Glutamatergic neuron (in vitro differentiated cells): ENCODE results near the gene LCN10. TPM values are rescaled to one million over a fixed set of nuclear protein-coding genes. Genes with fewer than 3 reads are reported as not detected.
A peak's percentile ranks its signal among the peaks of the same experiment; 100 is the strongest.

ENCODE experiments used
- DNase-seq: peaks from one replicate; pipeline ENCODE4 v3.0.0; 2022
- H3K27ac Mint-ChIP-seq: one replicate; pipeline ENCODE4 v1.8.0; 2020; ENCODE audit warnings: mild to moderate bottlenecking, mixed read lengths, inconsistent platforms; ENCODE audit not compliant: unreplicated experiment
- H3K27me3 Mint-ChIP-seq: one replicate; pipeline ENCODE4 v1.8.0; 2020; ENCODE audit warnings: mild to moderate bottlenecking, moderate library complexity, mixed read lengths, inconsistent platforms; ENCODE audit not compliant: unreplicated experiment
- H3K36me3 Mint-ChIP-seq: one replicate; pipeline ENCODE4 v1.8.0; 2020; ENCODE audit warnings: mild to moderate bottlenecking, mixed read lengths, inconsistent platforms; ENCODE audit not compliant: unreplicated experiment
- H3K4me1 Mint-ChIP-seq: one replicate; pipeline ENCODE4 v1.8.0; 2020; ENCODE audit warnings: mild to moderate bottlenecking, low read depth, mixed read lengths, inconsistent platforms; ENCODE audit not compliant: unreplicated experiment
- H3K4me3 Mint-ChIP-seq: one replicate; pipeline ENCODE4 v1.8.0; 2020; ENCODE audit warnings: mild to moderate bottlenecking, mixed read lengths, inconsistent platforms; ENCODE audit not compliant: unreplicated experiment
- H3K9me3 Mint-ChIP-seq: one replicate; pipeline ENCODE4 v1.8.0; 2020; ENCODE audit warnings: mild to moderate bottlenecking, moderate library complexity, mixed read lengths, inconsistent platforms; ENCODE audit not compliant: unreplicated experiment
- CTCF ChIP-seq: fragments of 200-600 bp; sonication (generic); IDR thresholded peaks from one replicate; pipeline ENCODE4 v1.5.0; 2021; ENCODE audit not compliant: partially characterized antibody, unreplicated experiment
- total RNA-seq: library from RNA; stranded (reverse); fragmentation: NEBNext Ultra II Directional; extraction: Animal tissue kit (Norgen Biotek cat#: 25700); gene quantifications from one replicate; pipeline ENCODE4 v1.2.1, GENCODE V29; 2021; ENCODE audit not compliant: unreplicated experiment

LCN10 gene
- total RNA-seq, 1 donor from 2014 or later: not detected

- peaks cover 14% of the 10 kb centered on the region for H3K4me1 Mint-ChIP-seq
- peak; percentile 95 for TF ChIP-seq CTCF
- no peak overlapping the region for H3K27ac Mint-ChIP-seq
- H3K27me3 Mint-ChIP-seq: peaks cover 14% of the 10 kb centered on the region
- peaks cover 4% of the 10 kb centered on the region for H3K36me3 Mint-ChIP-seq
- H3K9me3 Mint-ChIP-seq: peaks cover 8% of the 10 kb centered on the region
- H3K4me3 Mint-ChIP-seq: no peak overlapping the region
- DNase-seq: peak; percentile 94
Observed at GRCh38 chr9:136728080-136728547, 14.6 kb downstream of the LCN10 start.

GRCh38 chr9:136726631-136727191 is 16.0 kb downstream of the LCN10 start:
- peak; percentile 34 for TF ChIP-seq CTCF
- peaks cover 8% of the 10 kb centered on the region for H3K9me3 Mint-ChIP-seq
- peaks cover 14% of the 10 kb centered on the region for H3K27me3 Mint-ChIP-seq
- H3K4me3 Mint-ChIP-seq: peak overlapping the region; percentile 95
- no peak for DNase-seq
- peaks cover 4% of the 10 kb centered on the region for H3K36me3 Mint-ChIP-seq
- peak overlapping the region; percentile 86 for H3K27ac Mint-ChIP-seq
- peaks cover 14% of the 10 kb centered on the region for H3K4me1 Mint-ChIP-seq

GRCh38 chr9:136726118-136726517 is 16.6 kb downstream of the LCN10 start:
- no peak for DNase-seq
- H3K9me3 Mint-ChIP-seq: peaks cover 8% of the 10 kb centered on the region
- H3K27me3 Mint-ChIP-seq: peaks cover 14% of the 10 kb centered on the region
- H3K4me1 Mint-ChIP-seq: peaks cover 14% of the 10 kb centered on the region
- H3K27ac Mint-ChIP-seq: peak overlapping the region; percentile 86
- peaks cover 4% of the 10 kb centered on the region for H3K36me3 Mint-ChIP-seq
- TF ChIP-seq CTCF: no peak
- H3K4me3 Mint-ChIP-seq: peak overlapping the region; percentile 95

- H3K4me1 Mint-ChIP-seq: peaks cover 14% of the 10 kb centered on the region
- peak overlapping the region; percentile 95 for H3K4me3 Mint-ChIP-seq
- TF ChIP-seq CTCF: no peak
- DNase-seq: no peak
- H3K36me3 Mint-ChIP-seq: peaks cover 4% of the 10 kb centered on the region
- no peak overlapping the region for H3K27ac Mint-ChIP-seq
- peaks cover 8% of the 10 kb centered on the region for H3K9me3 Mint-ChIP-seq
- peaks cover 12% of the 10 kb centered on the region for H3K27me3 Mint-ChIP-seq
Observed at GRCh38 chr9:136725612-136726011, 17.1 kb downstream of the LCN10 start.

- peak overlapping the region; percentile 19 for H3K4me3 Mint-ChIP-seq
- TF ChIP-seq CTCF: no peak
- no peak overlapping the region for H3K27ac Mint-ChIP-seq
- peaks cover 12% of the 10 kb centered on the region for H3K27me3 Mint-ChIP-seq
- peaks cover 16% of the 10 kb centered on the region for H3K4me1 Mint-ChIP-seq
- peaks cover 9% of the 10 kb centered on the region for H3K9me3 Mint-ChIP-seq
- H3K36me3 Mint-ChIP-seq: peaks cover 4% of the 10 kb centered on the region
- DNase-seq: no peak
Observed at GRCh38 chr9:136724772-136725171, 18.0 kb downstream of the LCN10 start.
